H1 (cell line): ENCODE data around the gene ACSL4. TPM values are rescaled to one million over a fixed set of nuclear protein-coding genes. Genes with fewer than 3 reads are reported as not detected.

Experiments used
- CTCF ChIA-PET: fragments of 300-600 bp; sonication (Branson Sonifier 250); formaldehyde crosslinking; loops from one replicate; lab custom pipeline; 2021; ENCODE audit not compliant: partially characterized antibody; lab: Charles Lee
- POLR2A ChIA-PET: fragments of 300-600 bp; sonication (Branson Sonifier 250); formaldehyde crosslinking; loops from one replicate; lab custom pipeline; 2021; ENCODE audit warnings: inconsistent platforms; ENCODE audit not compliant: partially characterized antibody; lab: Charles Lee
- DNase-seq, 2 experiments: peaks; one replicate each; pipeline versions ENCODE4 v3.0.0 to v3.0.0-alpha.2; 2010 to 2022; ENCODE audit warnings: low spot score in 2 of 2, low read depth in 1 of 2, mixed read lengths in 1 of 2
- FAIRE-seq: peaks from 2 replicates; lab custom pipeline; 2011; peaks lifted over from hg19 to GRCh38; lab: Jason Lieb, UNC
- H2AFZ ChIP-seq: 2 replicates; pipeline ENCODE4 v1.8.1; 2012; ENCODE audit warnings: low read length, inconsistent platforms
- H2AK5ac ChIP-seq: 2 replicates; pipeline ENCODE4 v1.6.1; 2013; ENCODE audit warnings: low read depth, low read length
- H2BK120ac ChIP-seq: replicated peaks from 2 replicates; pipeline ENCODE3; 2013; ENCODE audit warnings: low read depth, low read length, inconsistent platforms
- H2BK12ac ChIP-seq: 2 replicates; pipeline ENCODE4 v1.6.1; 2013; ENCODE audit warnings: low read depth, low read length
- H2BK15ac ChIP-seq: 2 replicates; pipeline ENCODE4 v1.6.1; 2013; ENCODE audit warnings: low read length
- H2BK20ac ChIP-seq: 2 replicates; pipeline ENCODE4 v1.6.1; 2013; ENCODE audit warnings: low read length
- H2BK5ac ChIP-seq: 2 replicates; pipeline ENCODE4 v1.6.1; 2013; ENCODE audit warnings: low read depth, low read length
- H3K14ac ChIP-seq: 2 replicates; pipeline ENCODE4 v1.6.1; 2013; ENCODE audit warnings: inconsistent platforms; ENCODE audit not compliant: insufficient read length
- H3K18ac ChIP-seq: 2 replicates; pipeline ENCODE4 v1.6.1; 2013; ENCODE audit warnings: low read length; ENCODE audit errors: extremely low read depth
- H3K23ac ChIP-seq: 2 replicates; pipeline ENCODE4 v1.6.1; 2013; ENCODE audit warnings: inconsistent platforms; ENCODE audit not compliant: insufficient read length
- H3K23me2 ChIP-seq: 2 replicates; pipeline ENCODE4 v1.6.1; 2013; ENCODE audit warnings: low read depth, low read length
- H3K27ac ChIP-seq: 2 replicates; pipeline ENCODE4 v1.6.1; 2011; ENCODE audit warnings: low read depth, low read length, inconsistent platforms
- H3K27me3 ChIP-seq, 4 experiments: replicated peaks in 1 of 4; 1 replicate in 1 of 4; 2 replicates in 3 of 4; pipeline versions ENCODE4 v1.6.1 to v1.8.1; 2011 to 2013; ENCODE audit warnings: low read length in 3 of 4, mild to moderate bottlenecking in 3 of 4, inconsistent platforms in 2 of 4, mixed read lengths in 2 of 4, moderate library complexity in 1 of 4; ENCODE audit not compliant: control insufficient read depth in 3 of 4, insufficient read depth in 3 of 4; ENCODE audit errors: extremely low read depth in 1 of 4
- H3K36me3 ChIP-seq, 4 experiments: 2 replicates each; pipeline versions ENCODE4 v1.6.1 to v1.8.1; 2011 to 2013; ENCODE audit warnings: mild to moderate bottlenecking in 4 of 4, low read length in 3 of 4, moderate library complexity in 2 of 4, control low read depth in 1 of 4, inconsistent platforms in 1 of 4; ENCODE audit not compliant: insufficient read depth in 4 of 4, control insufficient read depth in 2 of 4
- H3K4ac ChIP-seq: replicated peaks from 2 replicates; pipeline ENCODE3; 2013; ENCODE audit warnings: low read length, low read depth, mixed read lengths, inconsistent platforms; ENCODE audit not compliant: insufficient read length
- H3K4me1 ChIP-seq, 4 experiments: replicated peaks in 1 of 4; 1 replicate in 1 of 4; 2 replicates in 3 of 4; pipeline versions ENCODE4 v1.6.1 to v1.8.1; 2011 to 2013; ENCODE audit warnings: low read length in 3 of 4, inconsistent platforms in 2 of 4, mixed read lengths in 1 of 4; ENCODE audit not compliant: insufficient read depth in 4 of 4, control insufficient read depth in 3 of 4
- H3K4me2 ChIP-seq, 2 experiments: 2 replicates each; pipeline versions ENCODE4 v1.6.1 to v1.8.1; 2011 to 2013; ENCODE audit warnings: low read depth in 2 of 2, low read length in 2 of 2, control low read depth in 1 of 2, inconsistent platforms in 1 of 2, mild to moderate bottlenecking in 1 of 2; ENCODE audit not compliant: insufficient read depth in 1 of 2
- H3K4me3 ChIP-seq, 4 experiments: fragments of 200-600, 300-600 bp in 1 of 4; sonication (generic), shearing (Covaris generic), sonication (Bioruptor Twin) in 1 of 4; 2 replicates each; pipeline versions ENCODE4 v1.5.1 to v1.8.1; 2011 to 2016; ENCODE audit warnings: low read length in 4 of 4, low read depth in 3 of 4, control low read depth in 2 of 4, inconsistent platforms in 2 of 4, mild to moderate bottlenecking in 2 of 4, mixed read lengths in 1 of 4, moderate library complexity in 1 of 4; ENCODE audit not compliant: insufficient read depth in 2 of 4; ENCODE audit errors: extremely low read depth in 1 of 4
- H3K56ac ChIP-seq: replicated peaks from 2 replicates; pipeline ENCODE3; 2013; ENCODE audit warnings: low read depth, mild to moderate bottlenecking, mixed read lengths, low read length, inconsistent platforms; ENCODE audit not compliant: insufficient read length
- H3K79me1 ChIP-seq: 2 replicates; pipeline ENCODE4 v1.6.1; 2013; ENCODE audit warnings: low read depth, low read length, control low read depth
- H3K79me2 ChIP-seq, 2 experiments: 2 replicates each; pipeline versions ENCODE4 v1.6.1 to v1.8.1; 2012 to 2013; ENCODE audit warnings: low read length in 2 of 2, mild to moderate bottlenecking in 2 of 2, inconsistent platforms in 1 of 2; ENCODE audit not compliant: insufficient read depth in 2 of 2, control insufficient read depth in 1 of 2
- H3K9ac ChIP-seq, 4 experiments: replicated peaks in 1 of 4; 1 replicate in 1 of 4; 2 replicates in 3 of 4; pipeline versions ENCODE4 v1.6.1 to v1.8.1; 2011 to 2013; ENCODE audit warnings: low read depth in 3 of 4, low read length in 3 of 4, control low read depth in 2 of 4, mild to moderate bottlenecking in 2 of 4, moderate library complexity in 2 of 4, inconsistent platforms in 1 of 4; ENCODE audit errors: extremely low read depth in 1 of 4
- H3K9me3 ChIP-seq, 2 experiments: 2 replicates each; pipeline versions ENCODE4 v1.6.1 to v1.8.1; 2012 to 2013; ENCODE audit warnings: mild to moderate bottlenecking in 2 of 2, moderate library complexity in 2 of 2, control low read depth in 1 of 2, inconsistent platforms in 1 of 2, low read depth in 1 of 2, low read length in 1 of 2, mixed read lengths in 1 of 2; ENCODE audit not compliant: insufficient read depth in 2 of 2
- H4K20me1 ChIP-seq, 2 experiments: replicated peaks in 1 of 2; 2 replicates each; pipeline versions ENCODE3 to v1.8.1; 2011 to 2013; ENCODE audit warnings: inconsistent platforms in 2 of 2, low read length in 2 of 2, mild to moderate bottlenecking in 1 of 2; ENCODE audit not compliant: insufficient read depth in 2 of 2, control insufficient read depth in 1 of 2
- H4K5ac ChIP-seq: 2 replicates; pipeline ENCODE4 v1.6.1; 2013; ENCODE audit warnings: low read length, low read depth, mixed read lengths, inconsistent platforms; ENCODE audit not compliant: insufficient read length
- H4K8ac ChIP-seq: 2 replicates; pipeline ENCODE4 v1.8.0; 2013; ENCODE audit warnings: mild to moderate bottlenecking, moderate library complexity, low read length, inconsistent platforms; ENCODE audit not compliant: insufficient read depth; ENCODE audit errors: extremely low read depth
- H4K91ac ChIP-seq: replicated peaks from 2 replicates; pipeline ENCODE3; 2013; ENCODE audit warnings: low read length, mixed read lengths, inconsistent platforms; ENCODE audit not compliant: insufficient read length
- CBX8 ChIP-seq: fragments of 300-800, 300-1000 bp; sonication (generic); IDR thresholded peaks from 2 replicates; pipeline ENCODE4 v1.7.1; 2016; ENCODE audit warnings: low read depth, low read length, borderline replicate concordance
- EZH2 ChIP-seq: fragments of 200-600 bp; sonication (generic); IDR thresholded peaks from 2 replicates; pipeline ENCODE4 v1.7.1; 2012; ENCODE audit warnings: low read depth, mild to moderate bottlenecking, moderate library complexity, low read length, inconsistent platforms; ENCODE audit not compliant: severe bottlenecking
- FOSL1 ChIP-seq: IDR thresholded peaks from 2 replicates; pipeline ENCODE4 v1.6.1; 2011; ENCODE audit warnings: mild to moderate bottlenecking, low read depth, low read length, moderate library complexity; ENCODE audit not compliant: insufficient read depth
- JUND ChIP-seq: IDR thresholded peaks from 2 replicates; pipeline ENCODE4 v1.6.1; 2011; ENCODE audit warnings: mild to moderate bottlenecking, improper control_type of control experiment, low read length
- KDM4A ChIP-seq: IDR thresholded peaks from one replicate; pipeline ENCODE4 v1.7.1; 2012; ENCODE audit warnings: low read depth, mild to moderate bottlenecking, moderate library complexity, low read length, inconsistent platforms; ENCODE audit not compliant: severe bottlenecking
- MAFK ChIP-seq: IDR thresholded peaks from 2 replicates; pipeline ENCODE4 v1.6.1; 2012; ENCODE audit warnings: low read depth, mild to moderate bottlenecking, improper control_type of control experiment, low read length
- PHF8 ChIP-seq: fragments of 200-600 bp; sonication (generic); conservative IDR thresholded peaks from 2 replicates; pipeline ENCODE4 v1.7.1; 2012; ENCODE audit warnings: low read depth, mild to moderate bottlenecking, inconsistent platforms, low read length, moderate library complexity
- POU5F1 ChIP-seq: IDR thresholded peaks from 2 replicates; pipeline ENCODE4 v1.6.1; 2011; ENCODE audit warnings: low read depth, mild to moderate bottlenecking, low read length, moderate library complexity
- RAD21 ChIP-seq, 2 experiments: IDR thresholded peaks in 1 of 2; conservative IDR thresholded peaks in 1 of 2; 2 replicates each; pipeline ENCODE4 v1.6.1; 2011; ENCODE audit warnings: low read depth in 2 of 2, low read length in 2 of 2, improper control_type of control experiment in 1 of 2, inconsistent platforms in 1 of 2, mild to moderate bottlenecking in 1 of 2, moderate library complexity in 1 of 2
- SAP30 ChIP-seq: fragments of 300-600 bp; sonication (generic); IDR thresholded peaks from 2 replicates; pipeline ENCODE4 v1.7.1; 2012; ENCODE audit warnings: low read length, moderate library complexity, mild to moderate bottlenecking, inconsistent platforms; ENCODE audit not compliant: insufficient read depth, insufficient replicate concordance
- SP1 ChIP-seq: IDR thresholded peaks from 2 replicates; pipeline ENCODE4 v1.6.1; 2011; ENCODE audit warnings: low read depth, low read length
- SP2 ChIP-seq: IDR thresholded peaks from 2 replicates; pipeline ENCODE4 v1.6.1; 2012; ENCODE audit warnings: mild to moderate bottlenecking, low read length, inconsistent platforms
- TAF1 ChIP-seq: IDR thresholded peaks from 2 replicates; pipeline ENCODE4 v1.6.1; 2011; ENCODE audit warnings: mild to moderate bottlenecking, low read depth, low read length
- TAF7 ChIP-seq: optimal IDR thresholded peaks from 2 replicates; pipeline ENCODE3; 2011; ENCODE audit warnings: low read depth, mild to moderate bottlenecking, inconsistent platforms, low read length, moderate library complexity, borderline replicate concordance
- TEAD4 ChIP-seq: IDR thresholded peaks from 2 replicates; pipeline ENCODE4 v1.6.1; 2012; ENCODE audit warnings: low read depth, low read length, inconsistent platforms, mixed read lengths
- WGBS, 2 experiments: shearing (Covaris generic) in 1 of 2; methylation state at CpG; one replicate each; pipeline versions ENCODE4 v1.1.6 to v1.1.7; 2013 to 2015; ENCODE audit warnings: low lambda C conversion rate in 2 of 2, mixed read lengths in 2 of 2, inconsistent platforms in 1 of 2, low coverage in 1 of 2, missing lambda C conversion rate in 1 of 2; ENCODE audit not compliant: insufficient replicate concordance in 2 of 2, insufficient coverage in 1 of 2, insufficient read length in 1 of 2; ENCODE audit errors: extremely low coverage in 1 of 2, missing lambda C conversion rate in 1 of 2; 5-methylcytosine and 5-hydroxymethylcytosine counted together
- polyA plus RNA-seq, 7 experiments: library from polyadenylated mRNA; depleted of rRNA in 3 of 7; stranded (reverse) in 5 of 7; unstranded in 2 of 7; fragments of >200 nt in 5 of 7; fragments of 200-250 nt in 2 of 7; gene quantifications; 1 replicate in 5 of 7; 2 replicates in 1 of 7; 4 replicates in 1 of 7; pipeline versions ENCODE4 v1.2.1 to v1.2.3, GENCODE V29; 2011 to 2013; ENCODE audit warnings: missing spikeins in 2 of 7, mixed read lengths in 2 of 7
- total RNA-seq: library from RNA; stranded (reverse); fragmentation: NEBNext Ultra II Directional; extraction: Animal tissue kit (Norgen Biotek cat#: 25700); gene quantifications from 2 replicates; pipeline ENCODE4 v1.2.1, GENCODE V29; 2021

Gene ACSL4
- total and polyA plus RNA-seq, 2 of the 8 experiments (the other 6 are each of a cell fraction or from before 2014, with no cell fraction given) = 11.3 to 47.0 TPM

DNA sequence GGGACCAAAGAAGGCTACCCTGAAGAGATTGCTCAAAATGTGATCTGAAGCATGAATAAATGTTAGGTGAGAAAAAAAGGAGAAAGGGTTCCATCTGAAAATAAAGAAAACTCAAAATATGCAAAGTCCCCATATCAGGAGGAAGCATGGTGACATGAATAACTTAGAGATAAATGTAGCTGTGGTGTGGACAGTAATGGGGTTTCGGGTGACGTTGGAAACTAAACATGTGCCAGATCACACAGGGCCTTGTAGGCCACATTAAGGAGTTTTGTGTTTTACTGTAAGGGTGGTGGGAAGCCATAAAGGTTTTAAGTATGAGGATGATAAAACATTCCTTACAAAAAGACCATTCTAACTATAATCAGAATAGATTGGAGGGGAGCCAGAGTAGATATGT is 40.3 kb upstream of the ACSL4 start:
- H3K56ac ChIP-seq = no peak overlapping the region
- no peak overlapping the region for H3K14ac ChIP-seq
- POLR2A ChIA-PET = no interaction called here
- H2AFZ ChIP-seq = no peak overlapping the region
- no peak overlapping the region for H4K5ac ChIP-seq
- no peaks in the 10 kb centered on the region for H3K79me1 ChIP-seq
- H3K79me2 ChIP-seq = no peaks in the 10 kb centered on the region
- no peak overlapping the region for H2BK15ac ChIP-seq
- H2BK12ac ChIP-seq = no peak overlapping the region
- CTCF ChIA-PET = no interaction called here
- H3K4me1 ChIP-seq = no peaks in the 10 kb centered on the region
- no peak overlapping the region for H3K4me3 ChIP-seq
- no peak overlapping the region for H3K27ac ChIP-seq
- FAIRE-seq (no peak), DNase-seq (no peak)
- no peaks in the 10 kb centered on the region for H3K23me2 ChIP-seq
- H4K91ac ChIP-seq = no peak overlapping the region
- no peak overlapping the region for H2BK20ac ChIP-seq
- no peak overlapping the region for H2BK5ac ChIP-seq
- H2BK120ac ChIP-seq = no peak overlapping the region
- H2AK5ac ChIP-seq = no peak overlapping the region
- H3K9ac ChIP-seq = no peak overlapping the region
- H3K27me3 ChIP-seq = no peaks in the 10 kb centered on the region
- no peak overlapping the region for H3K4me2 ChIP-seq
- H3K9me3 ChIP-seq = no peaks in the 10 kb centered on the region
- H3K18ac ChIP-seq = no peak overlapping the region
- no peaks in the 10 kb centered on the region for H4K20me1 ChIP-seq
- no peaks in the 10 kb centered on the region for H3K36me3 ChIP-seq
- no peak overlapping the region for H3K23ac ChIP-seq
- WGBS, 2 experiments = 92% methylated on average over 2 of the region's 2 CpGs; no CpG with 5 or more reads in 1 of the 2 experiments
- H3K4ac ChIP-seq = no peak overlapping the region
- H4K8ac ChIP-seq = no peak overlapping the region
- TF ChIP-seq KDM4A = no peak
- no peak for TF ChIP-seq CBX8
- TF ChIP-seq EZH2 = no peak
- TF ChIP-seq FOSL1 = no peak
- no peak for TF ChIP-seq TAF1
- TF ChIP-seq SP2 = no peak
- TF ChIP-seq JUND = no peak
- no peak for TF ChIP-seq POU5F1
- TF ChIP-seq RAD21 (IDR thresholded peaks at IDR 0.05 in 1 of 2, conservative IDR thresholded peaks at IDR 0.05 in 1 of 2; ENCODE audit: low read depth in 2 of 2, low read length in 2 of 2) = no peak
- TF ChIP-seq PHF8 = no peak
- no peak for TF ChIP-seq TEAD4
- TF ChIP-seq SAP30 = no peak
- no peak for TF ChIP-seq TAF7
- no peak for TF ChIP-seq MAFK
- TF ChIP-seq SP1 = no peak
